RWPE2 (cell line): Measurements from ENCODE around the gene CMIP.
A peak's percentile ranks its signal among the peaks of the same experiment; 100 is the strongest.

Source experiments
- ATAC-seq: fragments of 200-7000 bp; cut with Tn5 transposase; 3 replicates; pipeline ENCODE4 v1.9.1; 2021; ENCODE audit warnings: low read depth
- DNase-seq: peaks from one replicate; pipeline ENCODE4 v3.0.0-alpha.2; 2020; ENCODE audit warnings: low spot score
- H3K27ac ChIP-seq: fragments of 450-650 bp; 2 replicates; pipeline ENCODE4 v1.5.1; 2017; ENCODE audit warnings: mild to moderate bottlenecking; ENCODE audit not compliant: poor library complexity, severe bottlenecking
- H3K27me3 ChIP-seq: fragments of 250-450 bp; sonication (Bioruptor Pico); 2 replicates; pipeline ENCODE4 v1.5.1; 2021; ENCODE audit warnings: mild to moderate bottlenecking, moderate library complexity; ENCODE audit not compliant: insufficient read depth, poor library complexity, severe bottlenecking
- H3K36me3 ChIP-seq: fragments of 250-450 bp; sonication (Bioruptor Pico); 2 replicates; pipeline ENCODE4 v1.5.1; 2020; ENCODE audit warnings: low read depth, mild to moderate bottlenecking, moderate library complexity
- H3K4me1 ChIP-seq: fragments of 250-450 bp; sonication (Bioruptor Pico); 2 replicates; pipeline ENCODE4 v1.5.1; 2021; ENCODE audit warnings: mild to moderate bottlenecking, moderate library complexity; ENCODE audit not compliant: insufficient read depth, poor library complexity, severe bottlenecking
- H3K4me3 ChIP-seq: fragments of 250-450 bp; sonication (Bioruptor Pico); 2 replicates; pipeline ENCODE4 v1.5.1; 2021; ENCODE audit warnings: mild to moderate bottlenecking, moderate library complexity; ENCODE audit not compliant: severe bottlenecking
- H3K9me3 ChIP-seq: fragments of 250-450 bp; sonication (Bioruptor Pico); 2 replicates; pipeline ENCODE4 v1.5.1; 2021; ENCODE audit warnings: mild to moderate bottlenecking, moderate library complexity; ENCODE audit not compliant: severe bottlenecking
- TF ChIP-seq, protein P1 (sequence below): fragments of 450-650 bp; IDR thresholded peaks from one replicate; pipeline ENCODE4 v1.5.1; 2017; ENCODE audit warnings: mild to moderate bottlenecking, moderate library complexity; ENCODE audit not compliant: poor library complexity, severe bottlenecking

CMIP gene

GRCh38 chr16:81539009-81539758, 94.6 kb downstream of the CMIP start:
- H3K4me1 ChIP-seq = peaks cover 20% of the 10 kb centered on the region

DNA sequence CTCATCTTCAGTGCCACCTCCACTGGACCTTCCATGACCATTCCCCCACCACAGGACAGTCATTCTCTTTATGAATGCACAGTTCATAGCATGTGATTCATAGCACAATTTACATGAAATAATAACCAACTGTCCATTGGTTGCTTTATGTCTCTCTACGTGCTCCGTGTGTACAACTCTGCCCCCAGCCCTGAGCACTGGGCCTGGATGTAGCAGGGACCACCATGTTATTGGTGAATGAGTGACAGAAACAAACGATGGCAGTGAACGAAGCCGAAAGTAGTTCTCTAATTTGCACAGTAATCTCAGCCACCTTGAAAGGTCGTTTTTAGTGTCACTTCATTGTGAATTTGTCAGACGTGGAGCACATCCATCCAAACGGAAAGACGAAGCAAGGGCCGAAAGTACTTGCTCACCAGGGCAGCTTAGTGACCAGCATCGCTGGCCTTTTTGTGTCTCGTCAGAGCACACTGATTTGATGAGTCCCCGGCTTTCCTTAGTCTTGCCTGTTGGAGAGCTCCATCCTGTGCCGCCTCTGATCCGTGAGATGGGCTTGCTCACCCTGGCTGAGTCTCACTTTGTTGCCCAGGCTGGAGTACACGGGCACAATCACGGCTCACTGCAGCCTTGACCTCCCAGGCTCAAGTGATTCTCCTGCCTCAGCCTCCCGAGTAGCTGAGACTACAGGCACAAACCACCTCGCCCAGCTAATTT, 95.3 kb downstream of the CMIP start:
- ATAC-seq (no peak), DNase-seq (no peak)
- H3K4me1 ChIP-seq = peaks cover 27% of the 10 kb centered on the region
- peaks cover 19% of the 10 kb centered on the region for H3K36me3 ChIP-seq
- no peaks in the 10 kb centered on the region for H3K9me3 ChIP-seq
- TF ChIP-seq, protein P1, sequence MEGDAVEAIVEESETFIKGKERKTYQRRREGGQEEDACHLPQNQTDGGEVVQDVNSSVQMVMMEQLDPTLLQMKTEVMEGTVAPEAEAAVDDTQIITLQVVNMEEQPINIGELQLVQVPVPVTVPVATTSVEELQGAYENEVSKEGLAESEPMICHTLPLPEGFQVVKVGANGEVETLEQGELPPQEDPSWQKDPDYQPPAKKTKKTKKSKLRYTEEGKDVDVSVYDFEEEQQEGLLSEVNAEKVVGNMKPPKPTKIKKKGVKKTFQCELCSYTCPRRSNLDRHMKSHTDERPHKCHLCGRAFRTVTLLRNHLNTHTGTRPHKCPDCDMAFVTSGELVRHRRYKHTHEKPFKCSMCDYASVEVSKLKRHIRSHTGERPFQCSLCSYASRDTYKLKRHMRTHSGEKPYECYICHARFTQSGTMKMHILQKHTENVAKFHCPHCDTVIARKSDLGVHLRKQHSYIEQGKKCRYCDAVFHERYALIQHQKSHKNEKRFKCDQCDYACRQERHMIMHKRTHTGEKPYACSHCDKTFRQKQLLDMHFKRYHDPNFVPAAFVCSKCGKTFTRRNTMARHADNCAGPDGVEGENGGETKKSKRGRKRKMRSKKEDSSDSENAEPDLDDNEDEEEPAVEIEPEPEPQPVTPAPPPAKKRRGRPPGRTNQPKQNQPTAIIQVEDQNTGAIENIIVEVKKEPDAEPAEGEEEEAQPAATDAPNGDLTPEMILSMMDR = no peak
- H3K4me3 ChIP-seq = no peak overlapping the region
- no peaks in the 10 kb centered on the region for H3K27me3 ChIP-seq
- H3K27ac ChIP-seq = no peak overlapping the region

More at GRCh38 chr16:81539009-81539758, 94.6 kb downstream of the CMIP start:
- H3K27me3 ChIP-seq = no peaks in the 10 kb centered on the region
- H3K36me3 ChIP-seq = peaks cover 15% of the 10 kb centered on the region
- ATAC-seq (no peak), DNase-seq (no peak)
- H3K9me3 ChIP-seq = no peaks in the 10 kb centered on the region
- TF ChIP-seq, protein P1 = no peak
- H3K27ac ChIP-seq = no peak overlapping the region
- no peak overlapping the region for H3K4me3 ChIP-seq

DNA sequence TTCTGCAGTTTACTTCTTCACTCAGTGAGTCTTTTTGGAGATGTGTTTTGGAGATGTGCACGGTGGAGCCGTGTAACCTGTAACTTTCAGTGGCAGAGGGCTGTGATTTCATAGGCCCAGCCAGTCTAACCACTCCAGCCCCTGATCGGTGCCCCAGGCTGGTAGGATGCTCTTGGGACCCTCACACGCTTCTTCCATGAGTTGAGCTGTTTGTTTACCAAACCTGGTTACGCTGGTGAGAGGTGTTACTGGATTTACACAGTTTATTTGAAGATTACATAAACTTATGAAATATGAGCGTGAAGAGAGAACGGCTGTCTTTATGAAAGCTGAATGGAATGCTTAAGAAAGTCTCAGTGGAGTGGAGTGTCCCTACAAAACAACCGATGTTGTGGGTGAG, 96.7 kb downstream of the CMIP start:
- no peak for ATAC-seq

GRCh38 chr16:81542609-81543570, 98.3 kb downstream of the CMIP start:
- peaks cover 19% of the 10 kb centered on the region for H3K36me3 ChIP-seq
- peak overlapping the region; percentile 6 for H3K27ac ChIP-seq
- peaks cover 33% of the 10 kb centered on the region for H3K4me1 ChIP-seq
- TF ChIP-seq, protein P1 = no peak
- no peak for ATAC-seq
- H3K4me3 ChIP-seq = no peak overlapping the region
- no peak for DNase-seq
- H3K9me3 ChIP-seq = no peaks in the 10 kb centered on the region
- no peaks in the 10 kb centered on the region for H3K27me3 ChIP-seq

More for the DNA sequence above, 96.7 kb downstream of the CMIP start:
- peaks cover 33% of the 10 kb centered on the region for H3K4me1 ChIP-seq
- TF ChIP-seq, protein P1 = no peak
- no peak overlapping the region for H3K4me3 ChIP-seq
- no peak overlapping the region for H3K27ac ChIP-seq
- H3K9me3 ChIP-seq = no peaks in the 10 kb centered on the region
- H3K36me3 ChIP-seq = peaks cover 24% of the 10 kb centered on the region
- no peak for DNase-seq
- H3K27me3 ChIP-seq = no peaks in the 10 kb centered on the region
